Activated CD4-positive, alpha-beta T cell treated with anti-CD3 and anti-CD28 coated beads for 48 hours (primary cell): ENCODE measurements around the gene ARSI.

Experiments used
- DNase-seq: peaks from one replicate; pipeline ENCODE4 v3.0.0-alpha.2; 2020

ARSI gene

GRCh38 chr5:150302301-150303069, at the start of gene ARSI:
ARSI (minus strand) TSS chr5:150302905; CDS start chr5:150302373, 532 bp downstream.
- no peak for DNase-seq

DNA sequence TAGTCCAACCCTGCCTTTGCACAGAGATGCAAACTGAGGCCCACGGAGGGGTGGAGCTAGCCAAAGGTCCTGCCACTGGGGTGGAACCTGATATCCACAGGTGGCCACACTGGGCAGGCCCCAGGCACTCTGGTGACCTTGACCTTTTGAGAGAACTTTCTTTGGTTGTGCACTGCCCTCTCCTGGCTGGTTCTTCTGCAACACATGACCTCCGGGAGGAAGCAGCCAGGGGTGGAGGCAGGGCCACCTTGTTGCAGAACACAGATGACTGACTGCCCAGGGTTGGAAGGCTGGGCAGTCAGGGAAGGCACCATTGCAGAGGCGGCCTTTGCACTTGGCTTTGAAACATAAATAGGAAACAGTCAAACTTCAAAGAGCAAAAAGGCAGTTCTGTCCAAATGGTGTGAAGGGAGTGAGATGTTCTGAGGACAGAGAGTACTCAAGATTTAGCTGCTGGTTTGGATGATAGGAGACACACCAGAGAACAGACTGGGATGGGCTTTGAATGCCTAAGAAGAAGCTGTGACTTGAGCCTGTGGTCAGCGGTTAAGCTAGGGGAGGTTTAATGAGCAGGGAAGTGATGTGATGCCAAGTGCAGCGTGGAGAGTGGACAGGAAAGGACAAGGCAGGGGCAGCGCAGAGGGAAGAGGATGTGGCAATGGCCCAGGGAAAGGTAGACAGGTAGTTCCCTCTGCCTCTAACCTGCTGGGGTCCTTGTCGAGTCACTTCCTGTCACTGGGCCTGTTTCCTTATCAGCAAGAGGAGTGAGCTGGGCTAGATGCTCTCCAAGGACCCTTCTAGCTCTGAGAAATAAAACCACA, 48.0 kb upstream of the ARSI start:
- DNase-seq, result peak; percentile 70

- DNase-seq, result no peak
Observed at GRCh38 chr5:150349681-150350275, 47.1 kb upstream of the ARSI start.

GRCh38 chr5:150347451-150347850, 44.7 kb upstream of the ARSI start:
- no peak for DNase-seq

- no peak for DNase-seq
Observed at GRCh38 chr5:150347003-150347402, 44.3 kb upstream of the ARSI start.

- DNase-seq, result no peak
Observed at GRCh38 chr5:150346592-150346991, 43.9 kb upstream of the ARSI start.

DNA sequence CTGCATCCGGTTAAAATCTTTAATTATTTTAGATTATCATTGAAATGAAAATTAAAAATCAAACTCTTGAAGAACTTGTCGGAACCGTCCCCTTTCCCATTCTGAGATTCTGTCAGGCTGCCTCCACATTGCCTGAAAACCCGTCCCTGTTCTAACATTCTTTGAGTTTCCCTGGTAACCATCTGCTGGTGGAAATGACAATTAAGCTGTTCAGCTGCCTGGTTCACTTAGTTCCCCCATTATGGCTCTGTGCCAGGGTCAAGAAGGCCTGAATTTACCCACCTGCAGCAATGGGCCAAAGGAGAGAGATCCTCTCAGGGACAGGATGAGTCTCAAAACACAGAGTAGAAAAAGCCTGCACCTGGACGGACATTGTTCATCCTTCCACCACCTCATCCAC, 43.0 kb upstream of the ARSI start:
- DNase-seq, result no peak

GRCh38 chr5:150343994-150344631, 41.4 kb upstream of the ARSI start:
- DNase-seq, result no peak

DNA sequence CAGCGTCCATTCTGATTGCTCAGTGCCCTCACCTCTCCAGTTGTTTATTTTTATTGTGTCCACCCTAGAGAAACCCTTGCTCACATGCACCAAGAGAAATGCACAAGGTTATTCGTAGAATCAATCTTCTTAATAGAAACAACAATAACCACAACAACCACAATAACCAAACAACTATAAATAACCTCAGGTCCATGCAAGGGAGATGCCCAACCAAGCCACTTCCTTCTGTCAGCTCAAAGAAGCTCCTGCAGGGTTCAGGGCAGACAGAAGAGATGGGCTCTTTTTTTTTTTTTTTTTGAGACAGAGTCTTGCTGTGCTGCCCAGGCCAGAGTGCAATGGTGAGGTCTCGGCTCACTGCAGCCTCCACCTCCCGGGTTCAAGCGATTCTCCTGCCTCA, 39.9 kb upstream of the ARSI start:
- DNase-seq, result no peak

- no peak for DNase-seq
Observed at GRCh38 chr5:150341989-150342388, 39.3 kb upstream of the ARSI start.

DNA sequence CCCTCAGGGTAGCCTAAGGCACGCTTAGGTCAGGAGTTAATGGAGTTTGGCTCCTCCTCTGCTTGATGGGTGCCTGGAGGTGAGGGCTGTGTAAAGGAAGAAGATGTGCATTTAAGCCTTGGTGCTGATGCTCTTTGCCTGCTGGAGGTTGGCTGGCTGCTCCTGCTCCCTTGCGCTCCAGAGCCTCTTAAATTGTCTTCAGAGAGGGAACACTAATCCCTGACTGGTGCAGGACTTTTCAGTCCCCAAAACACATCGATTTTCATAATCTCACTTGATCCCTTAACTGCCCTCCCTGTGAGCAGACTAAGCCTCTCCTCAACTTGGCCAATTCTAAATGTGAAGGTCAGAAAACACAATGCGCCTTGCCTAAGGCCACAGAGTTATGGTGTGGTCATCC, 38.6 kb upstream of the ARSI start:
- no peak for DNase-seq

DNA sequence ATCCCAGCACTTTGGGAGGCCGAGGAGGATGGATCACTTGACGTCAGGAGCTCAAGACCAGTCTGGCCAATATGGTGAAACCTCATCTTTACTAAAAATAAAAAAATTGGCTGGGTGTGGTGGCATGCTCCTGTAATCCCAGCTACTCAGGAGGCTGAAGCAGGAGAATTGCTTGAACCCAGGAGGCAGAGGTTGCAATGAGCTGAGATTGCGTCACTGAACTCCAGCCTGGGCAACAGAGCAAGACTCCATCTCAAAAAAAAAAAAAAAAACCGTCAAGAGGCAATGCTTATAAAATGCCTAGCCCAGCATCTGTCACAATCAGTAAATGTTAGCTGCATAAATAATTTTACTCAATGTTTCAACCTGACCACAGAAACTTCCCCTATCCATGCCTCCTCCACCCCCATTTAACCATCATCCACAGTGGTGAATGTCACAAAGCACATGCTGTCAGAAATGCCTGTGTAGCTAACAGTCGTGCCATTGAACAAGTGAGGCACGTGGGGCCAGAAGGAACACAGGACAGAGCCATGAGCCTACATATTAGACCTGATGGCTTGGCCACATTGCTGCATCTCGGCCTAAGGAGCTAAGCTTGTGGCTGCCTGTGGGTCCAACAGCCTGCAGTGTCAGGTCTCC, 38.0 kb upstream of the ARSI start:
- no peak for DNase-seq

- no peak for DNase-seq
Observed at GRCh38 chr5:150339841-150340240, 37.1 kb upstream of the ARSI start.

DNA sequence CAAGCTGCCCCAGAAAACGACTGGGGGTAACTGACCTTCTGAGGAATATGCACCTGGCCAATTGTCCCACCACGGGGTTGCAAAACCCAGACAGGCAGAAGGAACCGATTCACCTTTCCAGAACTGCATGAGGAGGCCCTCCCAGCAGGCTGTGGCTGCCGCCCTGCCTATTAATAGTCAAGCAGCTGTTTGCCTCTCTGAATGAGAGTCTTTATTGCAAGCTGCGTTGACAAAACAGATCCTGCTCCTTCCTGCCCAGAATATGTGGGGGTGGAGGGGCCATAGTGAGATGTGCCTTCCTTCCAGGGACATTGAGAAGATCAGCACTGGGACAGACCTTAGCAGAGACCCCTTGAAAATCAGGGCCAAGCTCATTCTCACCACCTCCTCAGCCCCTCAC, 36.5 kb upstream of the ARSI start:
- no peak for DNase-seq

- DNase-seq, result no peak
Observed at GRCh38 chr5:150338546-150338945, 35.8 kb upstream of the ARSI start.

GRCh38 chr5:150335778-150336177, 33.1 kb upstream of the ARSI start:
- no peak for DNase-seq

GRCh38 chr5:150333400-150333799, 30.7 kb upstream of the ARSI start:
- no peak for DNase-seq

DNA sequence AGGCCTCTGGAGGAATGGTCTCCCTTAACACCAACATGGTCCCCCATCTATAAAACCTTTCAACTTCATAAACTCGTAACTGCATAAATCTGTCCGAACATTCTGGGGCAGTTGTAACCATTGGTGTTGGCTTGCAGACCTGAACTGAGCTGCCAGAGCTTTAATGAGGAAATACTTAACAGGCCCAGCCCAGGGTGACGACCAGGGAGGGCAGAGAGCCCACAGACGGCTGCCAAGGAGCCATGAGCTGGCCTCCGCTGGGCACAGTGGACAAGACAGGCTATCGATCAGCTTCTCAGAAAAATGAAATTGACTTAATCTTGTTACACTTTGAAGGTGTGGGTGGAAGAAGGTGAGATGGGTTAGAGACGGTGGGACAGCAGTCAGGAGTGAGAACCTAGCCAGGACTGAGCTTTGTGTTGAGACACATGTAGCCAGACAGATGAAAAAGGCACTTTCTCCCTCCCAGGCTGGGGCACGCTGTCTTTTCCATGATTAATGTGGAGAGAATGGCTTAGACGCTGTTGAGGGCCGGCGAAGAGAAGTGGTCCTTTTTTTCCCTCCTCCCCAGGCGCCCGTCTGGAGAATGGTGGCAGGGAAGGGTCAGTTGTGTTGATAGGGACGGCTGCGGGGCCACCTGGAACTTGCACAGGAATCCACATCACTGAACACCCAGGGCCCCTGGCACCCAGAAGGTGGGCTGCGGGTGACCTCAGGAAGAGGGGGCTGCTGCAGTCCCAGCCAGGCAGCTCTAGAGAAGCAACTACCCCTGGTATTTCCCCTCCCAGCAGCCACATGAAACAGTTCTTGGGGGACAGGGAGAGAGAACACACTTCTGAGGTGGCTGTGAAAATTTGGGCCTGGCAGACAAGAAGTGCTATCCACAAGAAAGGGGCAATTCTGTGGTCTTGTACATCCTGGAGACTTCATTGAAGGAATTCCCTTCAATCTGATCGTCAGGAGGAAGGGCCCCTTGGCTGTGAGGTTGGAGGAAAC, 27.5 kb upstream of the ARSI start:
- no peak for DNase-seq

DNA sequence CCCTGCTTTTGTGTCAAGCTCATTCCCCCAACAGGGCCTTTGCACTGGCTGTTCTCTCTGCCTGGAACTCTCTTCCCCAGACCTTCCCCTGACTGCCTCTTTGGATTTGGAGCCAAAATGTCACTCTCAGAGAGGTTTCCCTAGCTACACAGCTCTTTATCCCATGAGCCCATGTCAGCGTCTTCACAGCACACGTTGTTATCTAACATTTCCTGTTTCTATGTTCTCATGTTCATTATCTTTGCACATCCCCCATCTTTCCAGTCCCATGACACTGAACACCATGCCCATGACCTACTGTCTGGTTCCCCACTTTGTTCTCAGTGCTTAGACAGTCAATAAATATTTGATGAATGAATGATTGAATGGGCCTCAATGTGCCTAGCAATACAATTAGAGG, 26.3 kb upstream of the ARSI start:
- DNase-seq, result no peak

- no peak for DNase-seq
Observed at GRCh38 chr5:150328515-150328914, 25.8 kb upstream of the ARSI start.

- DNase-seq, result no peak
Observed at GRCh38 chr5:150327139-150327538, 24.4 kb upstream of the ARSI start.

- DNase-seq, result no peak
Observed at GRCh38 chr5:150326707-150327106, 24.0 kb upstream of the ARSI start.
